SK-N-SH (cell line): ENCODE results near the gene TBKBP1. TPM values are rescaled to one million over a fixed set of nuclear protein-coding genes. Genes with fewer than 3 reads are reported as not detected.

ENCODE experiments used
- CTCF ChIA-PET: fragments of 300-600, 350-600 bp; formaldehyde crosslinking; extraction: SDS; loops from one replicate; lab custom pipeline; 2021; lab: Yijun Ruan, JAX
- POLR2A ChIA-PET: fragments of 350-600 bp; sonication (Branson Sonifier 250); formaldehyde crosslinking; extraction: SDS; loops from one replicate; lab custom pipeline; 2020; ENCODE audit warnings: antibody characterized with exemption, inconsistent platforms; lab: Yijun Ruan, JAX
- DNase-seq: peaks from one replicate; pipeline ENCODE4 v3.0.0; 2012
- H2AFZ ChIP-seq: fragments of 200-600 bp; sonication (generic); 2 replicates; pipeline ENCODE4 v1.8.1; 2016; ENCODE audit warnings: antibody characterized with exemption, mild to moderate bottlenecking, low read depth
- H3F3A ChIP-seq: fragments of 200-600 bp; sonication (generic); replicated peaks from 2 replicates; pipeline ENCODE3; 2016; ENCODE audit warnings: antibody characterized with exemption, mild to moderate bottlenecking; ENCODE audit not compliant: insufficient read depth
- H3K27ac ChIP-seq, 2 experiments: fragments of 200-500 bp in 1 of 2; fragments of 200-600 bp in 1 of 2; sonication (Bioruptor generic) in 1 of 2; sonication (generic), shearing (Covaris generic) in 1 of 2; 2 replicates each; pipeline versions ENCODE4 v1.5.1 to v1.6.1; 2014 to 2016; ENCODE audit warnings: low read depth in 2 of 2, inconsistent platforms in 1 of 2, low read length in 1 of 2, mild to moderate bottlenecking in 1 of 2, mixed read lengths in 1 of 2
- H3K27me3 ChIP-seq: fragments of 200-600 bp; sonication (generic), shearing (Covaris generic); 2 replicates; pipeline ENCODE4 v1.6.1; 2016; ENCODE audit warnings: mixed run types; ENCODE audit not compliant: insufficient read depth
- H3K36me3 ChIP-seq, 2 experiments: fragments of 200-500 bp in 1 of 2; fragments of 200-600 bp in 1 of 2; sonication (Bioruptor generic) in 1 of 2; sonication (generic) in 1 of 2; replicated peaks in 1 of 2; 2 replicates each; pipeline versions ENCODE3 to v1.5.1; 2014 to 2016; ENCODE audit warnings: low read length in 1 of 2, mild to moderate bottlenecking in 1 of 2; ENCODE audit not compliant: insufficient read depth in 2 of 2, control insufficient read depth in 1 of 2
- H3K4me1 ChIP-seq, 2 experiments: fragments of 200-500 bp in 1 of 2; fragments of 200-600 bp in 1 of 2; sonication (Bioruptor generic) in 1 of 2; sonication (generic), shearing (Covaris generic) in 1 of 2; 2 replicates each; pipeline versions ENCODE4 v1.5.1 to v1.6.1; 2014 to 2016; ENCODE audit warnings: low read depth in 1 of 2, low read length in 1 of 2, mixed run types in 1 of 2; ENCODE audit not compliant: insufficient read depth in 2 of 2, control insufficient read depth in 1 of 2
- H3K4me2 ChIP-seq: fragments of 200-600 bp; sonication (generic), shearing (Covaris generic); 2 replicates; pipeline ENCODE4 v1.6.1; 2017; ENCODE audit warnings: mixed run types
- H3K4me3 ChIP-seq, 2 experiments: fragments of 200-500 bp in 1 of 2; fragments of 200-600 bp in 1 of 2; sonication (Bioruptor generic) in 1 of 2; sonication (generic), shearing (Covaris generic) in 1 of 2; 2 replicates each; pipeline versions ENCODE4 v1.5.1 to v1.8.1; 2014 to 2016; ENCODE audit warnings: low read depth in 2 of 2, inconsistent platforms in 1 of 2, low read length in 1 of 2, mild to moderate bottlenecking in 1 of 2, mixed read lengths in 1 of 2, moderate library complexity in 1 of 2
- H3K79me2 ChIP-seq: fragments of 200-600 bp; sonication (generic); 2 replicates; pipeline ENCODE4 v1.8.1; 2017; ENCODE audit warnings: mild to moderate bottlenecking; ENCODE audit not compliant: insufficient read depth
- H3K9ac ChIP-seq: fragments of 200-600 bp; sonication (generic); 2 replicates; pipeline ENCODE4 v1.6.1; 2017; ENCODE audit warnings: mixed run types
- H3K9me2 ChIP-seq: fragments of 200-600 bp; sonication (generic); 2 replicates; pipeline ENCODE4 v1.6.1; 2017; ENCODE audit warnings: mixed run types
- H3K9me3 ChIP-seq: fragments of 200-600 bp; sonication (generic); 2 replicates; pipeline ENCODE4 v1.6.1; 2017; ENCODE audit warnings: mixed run types, mild to moderate bottlenecking, moderate library complexity
- H4K20me1 ChIP-seq: fragments of 200-600 bp; sonication (generic); 2 replicates; pipeline ENCODE4 v1.6.1; 2017; ENCODE audit warnings: mild to moderate bottlenecking, mixed run types; ENCODE audit not compliant: insufficient read depth
- CHD2 ChIP-seq: fragments of 150-350 bp; IDR thresholded peaks from 2 replicates; pipeline ENCODE4 v1.6.1; 2018; ENCODE audit warnings: low read length; ENCODE audit not compliant: partially characterized antibody
- CTCF ChIP-seq: fragments of 200-600 bp; sonication (generic); IDR thresholded peaks from 2 replicates; pipeline ENCODE4 v1.6.1; 2017; ENCODE audit warnings: antibody characterized with exemption, mild to moderate bottlenecking, moderate library complexity
- ELF1 ChIP-seq: IDR thresholded peaks from 2 replicates; pipeline ENCODE4 v1.4.0; 2012
- EP300 ChIP-seq, 2 experiments: IDR thresholded peaks; 2 replicates each; pipeline versions ENCODE4 v1.4.0 to v1.6.1; 2012; ENCODE audit warnings: borderline replicate concordance in 1 of 2, low read depth in 1 of 2, low read length in 1 of 2
- EZH2phosphoT487 ChIP-seq: fragments of 200-600 bp; sonication (generic); IDR thresholded peaks from 2 replicates; pipeline ENCODE4 v1.6.1; 2017; ENCODE audit warnings: low read depth, mixed run types, mild to moderate bottlenecking, antibody characterized with exemption, moderate library complexity, borderline replicate concordance
- FOXJ3 ChIP-seq: sonication (generic); formaldehyde crosslinking; IDR thresholded peaks from 2 replicates; pipeline ENCODE4 v1.5.1; 2020; ENCODE audit warnings: mild to moderate bottlenecking, missing genetic modification reagents
- FOXM1 ChIP-seq: IDR thresholded peaks from 2 replicates; pipeline ENCODE4 v1.4.0; 2012; ENCODE audit warnings: low read depth, mild to moderate bottlenecking
- GABPA ChIP-seq: IDR thresholded peaks from 2 replicates; pipeline ENCODE4 v1.4.0; 2012; ENCODE audit warnings: low read depth, mild to moderate bottlenecking
- GATA2 ChIP-seq: sonication (generic); formaldehyde crosslinking; IDR thresholded peaks from 2 replicates; pipeline ENCODE4 v1.5.0; 2020; ENCODE audit warnings: mild to moderate bottlenecking, missing genetic modification reagents
- JUND ChIP-seq: IDR thresholded peaks from 2 replicates; pipeline ENCODE4 v1.4.0; 2012
- MXI1 ChIP-seq: IDR thresholded peaks from 2 replicates; pipeline ENCODE4 v1.6.1; 2012; ENCODE audit warnings: mild to moderate bottlenecking, low read depth, low read length, improper control_type of control experiment
- NRF1 ChIP-seq: IDR thresholded peaks from 2 replicates; pipeline ENCODE4 v1.6.1; 2012; ENCODE audit warnings: low read depth, mild to moderate bottlenecking, low read length
- POLR2AphosphoS5 ChIP-seq: IDR thresholded peaks from 2 replicates; pipeline ENCODE4 v1.6.1; 2012; ENCODE audit warnings: low read depth, low read length
- REST ChIP-seq: IDR thresholded peaks from 2 replicates; pipeline ENCODE4 v1.6.1; 2012; ENCODE audit warnings: mild to moderate bottlenecking, low read depth, low read length, moderate library complexity
- SIN3A ChIP-seq: IDR thresholded peaks from 2 replicates; pipeline ENCODE4 v1.6.1; 2012; ENCODE audit warnings: low read depth, mild to moderate bottlenecking, low read length, moderate library complexity, borderline replicate concordance
- SMC3 ChIP-seq: IDR thresholded peaks from 2 replicates; pipeline ENCODE4 v1.6.1; 2012; ENCODE audit warnings: low read depth, low read length, improper control_type of control experiment
- TCF12 ChIP-seq: IDR thresholded peaks from 2 replicates; pipeline ENCODE4 v1.4.0; 2012
- YY1 ChIP-seq: IDR thresholded peaks from 2 replicates; pipeline ENCODE4 v1.4.0; 2012; ENCODE audit warnings: low read depth, mild to moderate bottlenecking
- ZBTB33 ChIP-seq: IDR thresholded peaks from 2 replicates; pipeline ENCODE4 v1.4.0; 2012; ENCODE audit warnings: low read depth, borderline replicate concordance
- WGBS: methylation state at CpG from one replicate; pipeline ENCODE4 v1.1.6; 2017; ENCODE audit warnings: low lambda C conversion rate; 5-methylcytosine and 5-hydroxymethylcytosine counted together
- polyA plus RNA-seq, 3 experiments: library from polyadenylated mRNA; depleted of rRNA; stranded (reverse); fragments of >200 nt; gene quantifications; 2 replicates each; pipeline ENCODE4 v1.2.3, GENCODE V29; 2012

The TBKBP1 gene
- polyA plus RNA-seq, 1 of the 3 experiments (the other 2 are of a cell fraction): 14.4 TPM

- TF ChIP-seq ZBTB33 (no peak), GABPA (no peak), REST (no peak), JUND (no peak)
Measured at GRCh38 chr17:47717979-47718621, 24.1 kb downstream of the TBKBP1 start (continued).

- TF ChIP-seq GATA2 (CRISPR knock-in tag): no peak
- no peak for TF ChIP-seq EP300 (IDR thresholded peaks at IDR 0.05; ENCODE audit: borderline replicate concordance in 1 of 2, low read depth in 1 of 2, low read length in 1 of 2)
- no peak for TF ChIP-seq NRF1
- TF ChIP-seq ELF1: no peak
- no peak for TF ChIP-seq CHD2
- TF ChIP-seq ZBTB33: no peak
- no peak for TF ChIP-seq POLR2AphosphoS5
- TF ChIP-seq CTCF: no peak
- TF ChIP-seq YY1: no peak
- no peak for TF ChIP-seq FOXM1
- no peak for TF ChIP-seq SIN3A
- TF ChIP-seq SMC3: no peak
- TF ChIP-seq EZH2phosphoT487: no peak
- no peak for TF ChIP-seq MXI1
- no peak for TF ChIP-seq FOXJ3 (CRISPR knock-in tag)
- TF ChIP-seq TCF12: no peak
- no peak overlapping the region for H3K9ac ChIP-seq
- ChIA-PET POLR2A (interaction anchor here (1.0 kb wide), 1 partner anchor 8 kb away, joined by 3 read pairs; no protein-coding TSS in a partner anchor), CTCF (interaction anchor here (0.5 to 14.7 kb wide), 12 partner anchors 11 to 441 kb away, joined by 3 to 195 read pairs (median 4); partner anchors contain the start of genes TBKBP1 and TBX21)
- peak overlapping the region; percentile 58 for H3K4me2 ChIP-seq
- H4K20me1 ChIP-seq: peaks cover 14% of the 10 kb centered on the region; the same call in 1 of the 2 replicates
- H3K36me3 ChIP-seq: no peaks in the 10 kb centered on the region
- no peak overlapping the region; a peak in 1 of 4 replicates for H3K4me3 ChIP-seq
- no peaks in the 10 kb centered on the region for H3K9me2 ChIP-seq
- no peak overlapping the region for H2AFZ ChIP-seq
- peaks cover 15% of the 10 kb centered on the region for H3F3A ChIP-seq
- DNase-seq: no peak
- H3K4me1 ChIP-seq: peaks cover 7 to 27% of the 10 kb centered on the region in 2 experiments; a peak in 3 of 4 replicates
- no peak overlapping the region for H3K27ac ChIP-seq
- peaks cover 78% of the 10 kb centered on the region for H3K27me3 ChIP-seq
- H3K9me3 ChIP-seq: no peaks in the 10 kb centered on the region
- 66% methylated on average over 8 of the region's 8 CpGs for WGBS
- no peaks in the 10 kb centered on the region for H3K79me2 ChIP-seq
Measured at GRCh38 chr17:47718634-47719405, 24.9 kb downstream of the TBKBP1 start.
